ENCODE results near the gene ST14.

Gene ST14

DNA sequence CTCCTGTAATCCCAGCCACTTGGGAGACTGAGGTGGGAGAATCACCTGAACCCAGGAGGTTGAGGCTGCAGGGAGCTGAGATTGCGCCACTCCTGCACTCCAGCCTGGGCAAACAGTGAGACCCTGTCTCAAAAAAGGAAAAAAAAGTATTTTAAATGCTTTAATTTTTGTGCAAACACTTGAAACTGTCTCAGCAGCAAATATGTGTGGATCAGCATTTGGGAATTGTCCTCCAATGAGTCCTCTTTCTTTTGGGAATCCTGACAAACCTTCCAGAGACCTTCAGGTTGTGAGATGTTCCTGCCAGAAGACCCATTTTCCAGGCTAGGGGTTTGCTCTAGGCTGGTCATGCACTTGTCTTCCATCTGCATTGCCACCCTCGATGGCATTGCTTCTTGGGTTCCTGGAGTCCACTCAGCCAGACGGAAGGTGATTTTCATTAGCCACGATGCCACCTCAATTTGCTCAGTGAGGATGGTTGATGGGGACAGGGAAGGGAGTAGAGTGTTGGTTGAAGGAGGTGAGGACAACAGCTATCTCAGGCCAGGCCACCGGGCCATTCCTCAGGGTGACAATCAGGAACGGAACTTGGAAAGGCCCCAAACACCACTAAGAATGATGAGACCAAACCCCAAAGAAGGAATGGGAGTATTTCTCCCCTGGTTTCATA, 55.4 kb downstream of the ST14 start:
- Histone ChIP-seq H3K4me3 (ENCODE audit: low read depth, low read length) (no peak overlapping the region), H3K27ac (ENCODE audit: extremely low read depth, low read depth, low read length) (no peak overlapping the region), H3K9me3 (ENCODE audit: control insufficient read depth, insufficient read depth, low read depth, low read length) (no peaks in the 10 kb centered on the region), H3K36me3 (ENCODE audit: control insufficient read depth in 2 of 2, insufficient read depth in 1 of 2, low read length in 2 of 2) (no peaks in the 10 kb centered on the region), H3K4me1 (ENCODE audit: control insufficient read depth, insufficient read depth, low read length) (no peaks in the 10 kb centered on the region)
- POLR2A ChIA-PET: no interaction called here
- CTCF ChIA-PET: interaction anchor here (0.6 to 1.5 kb wide), 5 partner anchors 43 to 220 kb away, joined by 3 to 5 read pairs (median 3); no protein-coding TSS in a partner anchor
- no peak for TF ChIP-seq BCL11B (tag by site-specific recombination; IDR thresholded peaks at IDR 0.05; ENCODE audit: low read depth)
- TF ChIP-seq GLI2 (tag by site-specific recombination; IDR thresholded peaks at IDR 0.05; ENCODE audit: borderline replicate concordance, low read depth): no peak
- no peak for TF ChIP-seq ZNF416 (tag by site-specific recombination; IDR thresholded peaks at IDR 0.05)

DNA sequence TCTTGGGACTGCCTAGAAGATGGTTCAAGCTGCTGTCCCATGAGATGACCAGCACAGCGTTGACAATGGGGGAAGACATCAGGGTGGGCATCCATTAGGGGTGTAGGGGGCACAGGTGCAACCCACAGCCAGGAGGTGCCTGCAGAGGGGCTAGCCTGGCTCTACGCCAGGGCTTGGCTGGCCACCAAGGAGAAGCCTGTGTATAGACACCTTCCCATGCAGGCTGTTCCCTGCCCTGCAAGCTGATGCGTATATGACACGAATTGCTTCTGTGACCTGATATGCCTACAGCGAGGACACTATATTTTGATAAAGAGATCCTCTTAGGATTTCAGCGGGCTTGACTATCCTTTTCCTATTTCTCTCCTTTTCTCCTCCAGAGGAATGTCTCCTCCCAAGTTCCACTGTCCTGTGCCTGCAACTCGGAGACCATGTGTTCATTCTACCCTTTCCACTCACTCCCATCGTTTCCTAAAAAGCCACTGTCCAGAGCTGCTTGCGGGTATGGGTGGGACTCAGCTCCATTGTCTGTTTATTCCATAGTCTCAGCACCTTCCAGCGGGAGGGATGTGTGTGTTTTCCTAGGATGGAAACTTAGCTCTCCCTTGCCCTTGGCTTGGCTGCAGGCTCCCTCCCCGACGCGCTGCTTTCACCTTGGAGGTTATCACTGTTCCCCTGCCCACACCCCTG, 56.1 kb downstream of the ST14 start:
- H3K9me3 ChIP-seq (ENCODE audit: control insufficient read depth, insufficient read depth, low read depth, low read length): no peaks in the 10 kb centered on the region
- ChIA-PET POLR2A (no interaction called here), CTCF (interaction anchor here (0.5 to 1.4 kb wide), 11 partner anchors 43 to 647 kb away, joined by 3 to 5 read pairs (median 3); no protein-coding TSS in a partner anchor)
- TF ChIP-seq SCRT1 (tag by site-specific recombination; IDR thresholded peaks at IDR 0.05; ENCODE audit: borderline replicate concordance) (no peak), ZFHX2 (tag by site-specific recombination; conservative IDR thresholded peaks at IDR 0.05) (no peak), ZNF701 (tag by site-specific recombination; IDR thresholded peaks at IDR 0.05) (no peak), WT1 (tag by site-specific recombination; IDR thresholded peaks at IDR 0.05) (no peak), YY1 (tag by site-specific recombination; IDR thresholded peaks at IDR 0.05) (no peak), ZBTB8A (tag by site-specific recombination; IDR thresholded peaks at IDR 0.05) (no peak), ZNF157 (tag by site-specific recombination; IDR thresholded peaks at IDR 0.05) (no peak)
- TF ChIP-seq, protein P1, sequence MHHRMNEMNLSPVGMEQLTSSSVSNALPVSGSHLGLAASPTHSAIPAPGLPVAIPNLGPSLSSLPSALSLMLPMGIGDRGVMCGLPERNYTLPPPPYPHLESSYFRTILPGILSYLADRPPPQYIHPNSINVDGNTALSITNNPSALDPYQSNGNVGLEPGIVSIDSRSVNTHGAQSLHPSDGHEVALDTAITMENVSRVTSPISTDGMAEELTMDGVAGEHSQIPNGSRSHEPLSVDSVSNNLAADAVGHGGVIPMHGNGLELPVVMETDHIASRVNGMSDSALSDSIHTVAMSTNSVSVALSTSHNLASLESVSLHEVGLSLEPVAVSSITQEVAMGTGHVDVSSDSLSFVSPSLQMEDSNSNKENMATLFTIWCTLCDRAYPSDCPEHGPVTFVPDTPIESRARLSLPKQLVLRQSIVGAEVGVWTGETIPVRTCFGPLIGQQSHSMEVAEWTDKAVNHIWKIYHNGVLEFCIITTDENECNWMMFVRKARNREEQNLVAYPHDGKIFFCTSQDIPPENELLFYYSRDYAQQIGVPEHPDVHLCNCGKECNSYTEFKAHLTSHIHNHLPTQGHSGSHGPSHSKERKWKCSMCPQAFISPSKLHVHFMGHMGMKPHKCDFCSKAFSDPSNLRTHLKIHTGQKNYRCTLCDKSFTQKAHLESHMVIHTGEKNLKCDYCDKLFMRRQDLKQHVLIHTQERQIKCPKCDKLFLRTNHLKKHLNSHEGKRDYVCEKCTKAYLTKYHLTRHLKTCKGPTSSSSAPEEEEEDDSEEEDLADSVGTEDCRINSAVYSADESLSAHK (tag by site-specific recombination; IDR thresholded peaks at IDR 0.05): no peak
- TF ChIP-seq, protein P2, sequence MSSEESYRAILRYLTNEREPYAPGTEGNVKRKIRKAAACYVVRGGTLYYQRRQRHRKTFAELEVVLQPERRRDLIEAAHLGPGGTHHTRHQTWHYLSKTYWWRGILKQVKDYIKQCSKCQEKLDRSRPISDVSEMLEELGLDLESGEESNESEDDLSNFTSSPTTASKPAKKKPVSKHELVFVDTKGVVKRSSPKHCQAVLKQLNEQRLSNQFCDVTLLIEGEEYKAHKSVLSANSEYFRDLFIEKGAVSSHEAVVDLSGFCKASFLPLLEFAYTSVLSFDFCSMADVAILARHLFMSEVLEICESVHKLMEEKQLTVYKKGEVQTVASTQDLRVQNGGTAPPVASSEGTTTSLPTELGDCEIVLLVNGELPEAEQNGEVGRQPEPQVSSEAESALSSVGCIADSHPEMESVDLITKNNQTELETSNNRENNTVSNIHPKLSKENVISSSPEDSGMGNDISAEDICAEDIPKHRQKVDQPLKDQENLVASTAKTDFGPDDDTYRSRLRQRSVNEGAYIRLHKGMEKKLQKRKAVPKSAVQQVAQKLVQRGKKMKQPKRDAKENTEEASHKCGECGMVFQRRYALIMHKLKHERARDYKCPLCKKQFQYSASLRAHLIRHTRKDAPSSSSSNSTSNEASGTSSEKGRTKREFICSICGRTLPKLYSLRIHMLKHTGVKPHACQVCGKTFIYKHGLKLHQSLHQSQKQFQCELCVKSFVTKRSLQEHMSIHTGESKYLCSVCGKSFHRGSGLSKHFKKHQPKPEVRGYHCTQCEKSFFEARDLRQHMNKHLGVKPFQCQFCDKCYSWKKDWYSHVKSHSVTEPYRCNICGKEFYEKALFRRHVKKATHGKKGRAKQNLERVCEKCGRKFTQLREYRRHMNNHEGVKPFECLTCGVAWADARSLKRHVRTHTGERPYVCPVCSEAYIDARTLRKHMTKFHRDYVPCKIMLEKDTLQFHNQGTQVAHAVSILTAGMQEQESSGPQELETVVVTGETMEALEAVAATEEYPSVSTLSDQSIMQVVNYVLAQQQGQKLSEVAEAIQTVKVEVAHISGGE (tag by site-specific recombination; conservative IDR thresholded peaks at IDR 0.05; ENCODE audit: low read depth): no peak
- TF ChIP-seq, protein P3, sequence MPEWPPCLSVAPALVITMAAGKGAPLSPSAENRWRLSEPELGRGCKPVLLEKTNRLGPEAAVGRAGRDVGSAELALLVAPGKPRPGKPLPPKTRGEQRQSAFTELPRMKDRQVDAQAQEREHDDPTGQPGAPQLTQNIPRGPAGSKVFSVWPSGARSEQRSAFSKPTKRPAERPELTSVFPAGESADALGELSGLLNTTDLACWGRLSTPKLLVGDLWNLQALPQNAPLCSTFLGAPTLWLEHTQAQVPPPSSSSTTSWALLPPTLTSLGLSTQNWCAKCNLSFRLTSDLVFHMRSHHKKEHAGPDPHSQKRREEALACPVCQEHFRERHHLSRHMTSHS (tag by site-specific recombination; IDR thresholded peaks at IDR 0.05): no peak
- H3K4me3 ChIP-seq (ENCODE audit: low read depth, low read length): no peak overlapping the region
- H3K4me1 ChIP-seq (ENCODE audit: control insufficient read depth, insufficient read depth, low read length): no peaks in the 10 kb centered on the region
- no peak overlapping the region for H3K27ac ChIP-seq (ENCODE audit: extremely low read depth, low read depth, low read length)
- no peaks in the 10 kb centered on the region for H3K36me3 ChIP-seq (ENCODE audit: control insufficient read depth in 2 of 2, insufficient read depth in 1 of 2, low read length in 2 of 2)

DNA sequence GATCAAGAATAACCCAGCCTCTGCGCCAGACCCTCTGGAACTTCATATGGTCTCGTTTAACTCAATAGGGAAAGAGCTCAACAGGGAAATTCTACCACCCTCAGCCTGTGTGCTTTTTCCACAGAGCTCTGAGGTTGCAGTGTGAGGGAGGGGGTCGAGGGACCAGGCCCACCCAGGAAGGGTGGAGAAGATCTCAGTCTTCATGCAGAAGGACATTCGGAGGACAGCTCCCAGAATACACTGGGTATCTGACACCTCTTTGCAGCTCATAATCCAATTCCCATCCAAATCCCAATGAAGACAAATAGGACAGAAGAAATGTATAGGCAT, 56.6 kb downstream of the ST14 start:
- ChIA-PET CTCF (interaction anchor here (0.6 to 1.4 kb wide), 9 partner anchors 76 to 646 kb away, joined by 3 to 5 read pairs (median 3); no protein-coding TSS in a partner anchor), POLR2A (no interaction called here)
- H3K9me3 ChIP-seq (ENCODE audit: control insufficient read depth, insufficient read depth, low read depth, low read length): no peaks in the 10 kb centered on the region
- no peak overlapping the region for H3K27ac ChIP-seq (ENCODE audit: extremely low read depth, low read depth, low read length)
- H3K36me3 ChIP-seq (ENCODE audit: control insufficient read depth in 2 of 2, insufficient read depth in 1 of 2, low read length in 2 of 2): no peaks in the 10 kb centered on the region
- no peak overlapping the region for H3K4me3 ChIP-seq (ENCODE audit: low read depth, low read length)
- H3K4me1 ChIP-seq (ENCODE audit: control insufficient read depth, insufficient read depth, low read length): no peaks in the 10 kb centered on the region
- TF ChIP-seq, protein P4, sequence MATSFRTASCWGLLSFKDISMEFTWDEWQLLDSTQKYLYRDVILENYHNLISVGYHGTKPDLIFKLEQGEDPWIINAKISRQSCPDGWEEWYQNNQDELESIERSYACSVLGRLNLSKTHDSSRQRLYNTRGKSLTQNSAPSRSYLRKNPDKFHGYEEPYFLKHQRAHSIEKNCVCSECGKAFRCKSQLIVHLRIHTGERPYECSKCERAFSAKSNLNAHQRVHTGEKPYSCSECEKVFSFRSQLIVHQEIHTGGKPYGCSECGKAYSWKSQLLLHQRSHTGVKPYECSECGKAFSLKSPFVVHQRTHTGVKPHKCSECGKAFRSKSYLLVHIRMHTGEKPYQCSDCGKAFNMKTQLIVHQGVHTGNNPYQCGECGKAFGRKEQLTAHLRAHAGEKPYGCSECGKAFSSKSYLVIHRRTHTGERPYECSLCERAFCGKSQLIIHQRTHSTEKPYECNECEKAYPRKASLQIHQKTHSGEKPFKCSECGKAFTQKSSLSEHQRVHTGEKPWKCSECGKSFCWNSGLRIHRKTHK (tag by site-specific recombination; IDR thresholded peaks at IDR 0.05): no peak
- no peak for TF ChIP-seq ZNF629 (tag by site-specific recombination; IDR thresholded peaks at IDR 0.05)
- TF ChIP-seq ZNF76 (tag by site-specific recombination; IDR thresholded peaks at IDR 0.05; ENCODE audit: borderline replicate concordance, low read depth): no peak
- no peak for TF ChIP-seq ZNF658 (tag by site-specific recombination; IDR thresholded peaks at IDR 0.05)
